ENCODE measurements around the gene FBN3.
A peak's percentile ranks its signal among the peaks of the same experiment; 100 is the strongest.
"Not testable (repeated sequence)": the region's sequence is repeated elsewhere in the genome, so short reads cannot be mapped to it uniquely, and the experiment has no call there.

FBN3 gene

GRCh38 chr19:8149261-8150094 lies at the start of gene FBN3:
FBN3 (minus strand) TSS chr19:8149592; CDS start chr19:8147480, 2,112 bp downstream.
- DNase-seq (ENCODE audit: low spot score), result peak; percentile 15

- DNase-seq (ENCODE audit: low spot score), result peak; percentile 1
Measured at GRCh38 chr19:8196271-8196927, 47.0 kb upstream of the FBN3 start.

DNA sequence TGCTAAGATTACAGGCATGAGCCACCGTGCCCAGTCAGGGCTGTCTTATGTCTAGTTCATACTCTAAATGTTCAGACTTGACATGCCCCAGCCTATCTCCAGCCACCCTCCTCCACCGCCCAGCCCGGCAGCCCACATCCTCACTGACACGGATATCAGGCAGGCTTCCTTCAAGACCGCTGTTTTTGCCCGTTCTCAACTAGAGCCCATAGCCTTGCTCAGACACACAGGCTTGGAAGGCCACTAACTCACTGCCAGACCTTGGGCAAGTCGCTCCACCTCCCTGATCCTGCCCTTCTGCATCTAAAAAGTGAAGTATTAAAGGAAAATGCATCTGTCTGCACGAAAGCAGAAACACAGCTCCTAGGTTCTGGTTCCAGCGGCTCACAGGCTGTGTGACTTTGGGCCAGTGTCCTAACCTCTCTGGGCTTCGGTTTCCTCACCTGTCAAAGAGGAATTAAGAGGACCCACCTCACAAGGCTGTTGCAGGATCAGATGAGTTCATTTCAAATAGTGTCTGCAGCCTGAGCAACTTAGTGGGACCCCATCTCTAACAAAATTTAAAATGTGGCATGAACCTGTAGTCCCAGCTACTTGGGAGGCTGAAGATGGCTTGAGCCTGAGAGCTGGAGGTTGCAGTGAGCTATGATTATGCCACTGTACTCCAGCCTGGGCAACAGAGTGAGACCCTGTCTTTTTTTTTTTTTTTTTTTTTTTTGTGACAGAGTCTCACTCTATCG lies 45.3 kb upstream of the FBN3 start:
- no peak for DNase-seq (ENCODE audit: low spot score)

DNA sequence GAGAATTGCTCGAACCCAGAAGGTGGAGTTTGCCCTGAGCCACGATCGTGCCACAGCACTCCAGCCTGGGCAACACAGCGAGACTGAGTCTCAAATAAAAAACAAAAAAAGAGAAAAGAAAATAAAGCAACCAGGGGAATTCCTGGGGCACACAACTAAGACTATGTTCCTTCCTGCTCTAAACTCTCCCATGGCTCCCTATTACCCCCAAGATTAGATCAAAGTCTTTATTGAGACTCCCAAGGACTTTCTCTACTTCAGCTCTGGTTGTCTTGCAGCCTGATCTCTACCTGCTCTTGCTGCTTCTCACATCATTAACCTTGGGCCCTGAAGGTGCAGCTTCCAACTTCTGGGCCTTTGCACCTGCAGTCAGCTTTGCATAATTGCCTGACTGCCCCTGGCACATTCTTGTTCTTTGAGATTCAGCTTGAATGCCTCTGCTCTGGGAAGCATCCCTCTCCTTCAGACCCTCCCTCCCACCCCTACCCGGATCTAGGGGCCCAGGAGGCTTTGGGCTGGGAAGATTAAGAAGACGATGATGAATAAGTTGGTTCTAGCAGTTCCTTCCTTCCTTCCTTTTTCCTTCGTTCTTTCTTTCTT lies 42.9 kb upstream of the FBN3 start:
- no peak for DNase-seq (ENCODE audit: low spot score)

DNA sequence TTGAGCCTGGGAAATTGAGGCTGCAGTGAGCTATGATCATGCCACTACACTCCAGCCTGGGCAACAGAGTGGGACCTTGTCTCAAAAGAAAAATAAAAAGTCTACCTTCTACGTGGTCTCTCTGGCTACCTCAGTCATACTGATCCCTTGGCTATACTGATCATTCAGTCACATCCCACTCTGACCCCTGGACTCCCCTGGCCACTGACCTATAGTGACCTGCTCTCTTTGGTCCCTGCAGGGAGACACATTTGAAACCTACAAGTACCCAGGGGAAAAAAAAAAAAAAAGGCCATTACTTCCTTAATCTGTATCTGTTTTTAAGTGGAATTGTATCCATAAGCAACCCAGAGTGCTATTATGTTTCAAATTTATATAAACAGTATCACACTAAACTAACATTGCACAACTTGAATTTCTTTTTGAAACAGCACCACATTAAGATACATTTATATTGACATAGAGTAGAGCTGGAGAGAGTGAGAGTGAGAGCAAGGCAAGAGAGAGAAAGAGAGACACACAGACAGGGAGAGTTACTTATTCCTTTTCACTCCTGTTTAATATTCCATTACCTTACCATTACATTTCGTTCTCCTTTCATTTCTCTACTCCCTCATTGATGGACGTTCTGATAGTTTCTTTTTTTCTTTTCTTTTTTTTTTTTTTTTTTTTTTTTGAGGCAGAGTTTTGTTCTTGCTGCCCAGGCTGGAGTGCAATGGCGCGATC lies 36.1 kb upstream of the FBN3 start:
- DNase-seq (ENCODE audit: low spot score), result no peak

DNA sequence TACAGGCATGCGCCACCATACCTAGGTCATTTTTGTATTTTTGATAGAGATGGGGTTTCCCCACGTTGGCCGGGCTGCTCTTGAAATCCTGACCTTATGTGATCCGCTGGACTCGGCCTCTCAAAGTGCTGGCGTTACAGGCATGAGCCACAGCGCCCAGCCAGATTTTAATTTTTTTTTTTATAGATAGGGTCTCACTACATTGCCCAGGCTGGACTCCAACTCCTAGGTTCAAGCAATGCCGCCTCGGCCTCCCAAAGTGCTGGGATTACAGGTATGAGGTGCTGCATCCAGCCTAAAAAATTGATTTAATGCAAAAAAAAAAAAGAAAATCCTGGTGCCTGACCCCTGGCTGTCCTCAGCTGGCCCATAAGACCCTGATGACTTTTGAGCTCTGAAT lies 34.9 kb upstream of the FBN3 start:
- DNase-seq (ENCODE audit: low spot score), result no peak

- DNase-seq (ENCODE audit: low spot score), result no peak
Measured at GRCh38 chr19:8180018-8180417, 30.6 kb upstream of the FBN3 start.

DNA sequence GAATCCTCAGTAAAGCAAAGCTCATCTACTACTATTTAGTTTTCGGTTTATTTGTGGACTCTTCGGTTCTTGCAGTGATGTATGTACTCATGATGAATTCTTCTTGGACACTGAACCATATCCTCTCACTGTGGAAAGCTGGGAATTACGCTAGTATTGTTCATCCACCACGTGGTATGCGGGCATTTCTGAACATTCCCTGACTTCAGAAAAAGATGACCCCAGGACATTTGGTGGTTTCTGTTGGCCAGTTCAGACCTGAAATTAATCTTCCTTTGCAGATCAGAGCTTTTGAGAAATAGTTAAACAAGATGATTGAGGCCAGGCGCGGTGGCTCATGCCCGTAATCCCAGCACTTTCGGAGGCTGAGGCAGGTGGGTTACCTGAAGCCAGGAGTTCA lies 25.3 kb upstream of the FBN3 start:
- no peak for DNase-seq (ENCODE audit: low spot score)

GRCh38 chr19:8168537-8168936 lies 19.1 kb upstream of the FBN3 start:
- no peak for DNase-seq (ENCODE audit: low spot score)

DNA sequence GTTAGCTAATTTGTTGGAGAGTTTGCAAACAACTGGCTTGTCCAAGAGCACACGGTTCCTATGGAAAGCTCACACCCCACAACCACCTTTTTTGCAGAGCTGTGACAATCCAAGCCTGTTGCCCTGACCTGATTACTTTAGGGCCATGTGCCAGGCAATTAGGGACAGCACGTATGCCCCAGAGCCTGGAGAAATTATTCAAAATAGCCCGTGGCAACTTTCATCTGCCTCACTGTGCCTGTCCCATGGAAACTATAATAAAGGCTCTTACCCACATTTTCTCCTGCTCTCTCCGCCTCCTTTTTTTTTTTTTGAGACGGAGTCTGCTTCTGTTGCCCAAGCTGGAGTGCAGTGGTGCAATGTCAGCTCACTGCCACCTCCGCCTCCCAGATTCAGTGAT lies 18.6 kb upstream of the FBN3 start:
- DNase-seq (ENCODE audit: low spot score), result no peak

GRCh38 chr19:8163759-8164158 lies 14.4 kb upstream of the FBN3 start:
- no peak for DNase-seq (ENCODE audit: low spot score)

DNA sequence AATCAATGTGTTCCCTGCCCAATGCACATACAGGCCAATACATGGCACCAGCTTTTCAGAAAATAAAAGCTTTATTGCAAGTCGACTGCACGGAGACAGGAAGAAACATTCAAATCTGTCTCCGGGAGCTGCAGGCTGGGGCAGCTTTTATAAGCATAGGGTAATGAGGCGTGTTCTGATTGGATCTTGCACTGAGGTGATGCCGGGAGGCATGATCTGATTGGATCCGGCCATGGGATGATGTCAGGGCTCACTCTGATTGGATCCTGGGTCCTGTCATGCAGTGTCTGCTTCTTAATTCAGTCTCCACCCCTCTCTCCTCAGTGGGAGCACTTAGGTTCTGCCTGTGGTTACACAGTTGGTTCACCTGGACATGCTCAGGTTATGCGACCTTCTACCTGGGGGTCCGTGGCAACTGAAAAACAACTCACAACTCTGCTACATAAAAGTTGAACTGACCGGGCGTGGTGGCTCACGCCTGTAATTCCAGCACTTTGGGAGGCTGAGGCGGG lies 11.8 kb upstream of the FBN3 start:
- no peak for DNase-seq (ENCODE audit: low spot score)

GRCh38 chr19:8159322-8159721 lies 9.9 kb upstream of the FBN3 start:
- not testable (repeated sequence) for DNase-seq (ENCODE audit: low spot score)

GRCh38 chr19:8158411-8159074 lies 9.2 kb upstream of the FBN3 start:
- DNase-seq (ENCODE audit: low spot score), result peak; percentile 71

DNA sequence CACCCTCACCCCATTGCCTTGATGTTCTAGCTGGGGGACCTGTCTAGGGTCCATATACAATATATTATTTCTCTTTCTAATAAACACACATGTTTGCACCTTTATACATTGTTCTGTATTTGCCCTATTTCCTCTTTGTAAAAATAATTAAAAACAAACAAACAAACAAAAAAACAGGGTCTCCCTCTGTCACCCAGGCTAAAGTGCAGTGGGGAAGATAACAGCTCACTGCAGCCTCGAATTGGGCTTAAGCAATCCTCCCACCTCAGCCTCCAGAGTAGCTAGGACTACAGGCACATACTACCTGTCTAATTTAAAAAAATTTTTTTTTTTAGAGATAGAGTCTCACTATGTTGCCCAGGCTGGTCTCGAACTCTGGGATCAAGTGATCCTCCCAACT lies 5.9 kb upstream of the FBN3 start:
- DNase-seq (ENCODE audit: low spot score), result no peak

DNA sequence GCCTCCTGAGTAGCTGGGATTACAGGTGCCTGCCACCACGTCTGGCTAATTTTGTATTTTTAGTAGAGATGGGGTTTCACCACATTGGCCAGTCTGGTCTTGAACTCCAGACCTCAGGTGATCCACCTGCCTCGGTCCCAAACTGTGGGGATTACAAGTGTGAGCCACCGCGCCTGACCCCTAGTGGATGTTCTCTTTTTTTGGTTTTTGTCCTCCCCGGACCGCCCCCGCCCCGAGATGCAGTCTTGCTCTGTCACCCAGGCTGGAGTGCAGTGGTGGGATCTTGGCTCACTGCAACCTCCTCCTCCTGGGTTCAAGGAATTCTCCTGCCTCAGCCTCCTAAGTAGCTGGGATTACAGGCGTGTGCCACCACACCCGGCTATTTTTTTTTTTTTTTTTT lies 4.6 kb upstream of the FBN3 start:
- not testable (repeated sequence) for DNase-seq (ENCODE audit: low spot score)

DNA sequence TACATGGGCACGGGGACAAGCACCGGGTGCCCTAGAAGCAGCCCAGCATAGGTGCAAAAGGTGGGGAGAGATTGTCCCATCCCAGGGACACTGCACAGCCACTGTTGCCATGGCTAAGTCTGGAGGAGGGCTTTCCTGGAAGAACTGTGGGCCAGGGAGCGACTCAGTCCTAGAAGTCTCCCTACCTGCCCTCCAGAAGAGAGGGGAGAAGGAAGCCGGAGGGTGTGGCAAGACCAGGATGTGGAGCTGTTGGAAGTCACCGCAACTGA lies 2.3 kb upstream of the FBN3 start:
- no peak for DNase-seq (ENCODE audit: low spot score)

DNA sequence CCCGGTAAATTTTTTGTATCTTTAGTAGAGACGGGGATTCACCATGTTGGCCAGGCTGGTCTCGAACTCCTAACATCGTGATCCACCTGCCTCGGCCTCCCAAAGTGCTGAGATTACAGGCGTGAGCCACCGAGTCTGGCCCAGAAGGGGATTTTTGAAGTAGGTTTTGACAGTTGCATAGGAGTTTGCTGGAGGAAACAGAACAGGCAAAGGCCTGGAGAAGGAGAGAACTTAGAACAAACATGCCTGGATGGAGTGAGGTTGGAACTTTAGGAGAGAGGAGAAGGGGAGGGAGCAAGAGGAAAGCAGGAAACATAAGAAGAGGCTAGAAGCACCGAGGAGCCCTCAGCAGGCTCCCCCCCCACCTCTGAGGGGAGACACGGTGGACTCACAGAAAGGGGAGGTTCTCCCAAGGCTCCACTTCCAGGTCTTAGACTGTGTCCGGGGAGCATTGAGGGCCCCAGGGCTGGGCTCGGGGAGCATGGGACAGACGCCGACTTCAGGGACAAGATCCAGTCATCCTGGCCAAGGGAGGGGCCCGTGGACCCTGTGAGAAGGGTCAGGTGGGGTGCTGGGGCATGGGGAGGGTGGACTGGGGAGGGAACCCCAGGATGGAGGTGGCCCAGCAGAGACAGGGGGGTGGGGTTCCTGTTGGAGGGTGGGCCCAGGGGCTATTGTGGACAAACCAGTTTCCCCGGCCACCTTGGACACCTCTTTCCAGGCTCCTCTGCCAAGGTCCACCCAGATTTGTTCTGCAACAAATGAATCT lies 1.8 kb upstream of the FBN3 start:
- peak; percentile 11 for DNase-seq (ENCODE audit: low spot score)

- DNase-seq (ENCODE audit: low spot score), result no peak
Measured at GRCh38 chr19:8150178-8150865, 930 bp upstream of the FBN3 start.
